GM13976 (cell line): ENCODE measurements around the gene FAM107B.

ENCODE experiments used
- DNase-seq: peaks from one replicate; pipeline ENCODE4 v3.0.0; 2012; ENCODE audit warnings: low spot score
- in situ Hi-C: fragments of 300-500 bp; cut with MboI; formaldehyde crosslinking; loops from one replicate; pipeline ENCODE4 v1.12.0; 2022; ENCODE audit warnings: low sequenced_read_pairs, mixed read lengths, inconsistent platforms; ENCODE audit not compliant: unreplicated experiment
- TF ChIP-seq, protein P1 (sequence below): IDR thresholded peaks from 2 replicates; pipeline ENCODE4 v1.5.1; 2012; ENCODE audit warnings: borderline replicate concordance, mild to moderate bottlenecking; ENCODE audit not compliant: insufficient read depth; ENCODE audit errors: extremely low read depth, missing control alignments, control extremely low read depth

Gene FAM107B

GRCh38 chr10:14587540-14588083, 187.1 kb downstream of the FAM107B start:
- in situ Hi-C loops: no loop called here
- TF ChIP-seq, protein P1, sequence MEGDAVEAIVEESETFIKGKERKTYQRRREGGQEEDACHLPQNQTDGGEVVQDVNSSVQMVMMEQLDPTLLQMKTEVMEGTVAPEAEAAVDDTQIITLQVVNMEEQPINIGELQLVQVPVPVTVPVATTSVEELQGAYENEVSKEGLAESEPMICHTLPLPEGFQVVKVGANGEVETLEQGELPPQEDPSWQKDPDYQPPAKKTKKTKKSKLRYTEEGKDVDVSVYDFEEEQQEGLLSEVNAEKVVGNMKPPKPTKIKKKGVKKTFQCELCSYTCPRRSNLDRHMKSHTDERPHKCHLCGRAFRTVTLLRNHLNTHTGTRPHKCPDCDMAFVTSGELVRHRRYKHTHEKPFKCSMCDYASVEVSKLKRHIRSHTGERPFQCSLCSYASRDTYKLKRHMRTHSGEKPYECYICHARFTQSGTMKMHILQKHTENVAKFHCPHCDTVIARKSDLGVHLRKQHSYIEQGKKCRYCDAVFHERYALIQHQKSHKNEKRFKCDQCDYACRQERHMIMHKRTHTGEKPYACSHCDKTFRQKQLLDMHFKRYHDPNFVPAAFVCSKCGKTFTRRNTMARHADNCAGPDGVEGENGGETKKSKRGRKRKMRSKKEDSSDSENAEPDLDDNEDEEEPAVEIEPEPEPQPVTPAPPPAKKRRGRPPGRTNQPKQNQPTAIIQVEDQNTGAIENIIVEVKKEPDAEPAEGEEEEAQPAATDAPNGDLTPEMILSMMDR: no peak
- DNase-seq: no peak

DNA sequence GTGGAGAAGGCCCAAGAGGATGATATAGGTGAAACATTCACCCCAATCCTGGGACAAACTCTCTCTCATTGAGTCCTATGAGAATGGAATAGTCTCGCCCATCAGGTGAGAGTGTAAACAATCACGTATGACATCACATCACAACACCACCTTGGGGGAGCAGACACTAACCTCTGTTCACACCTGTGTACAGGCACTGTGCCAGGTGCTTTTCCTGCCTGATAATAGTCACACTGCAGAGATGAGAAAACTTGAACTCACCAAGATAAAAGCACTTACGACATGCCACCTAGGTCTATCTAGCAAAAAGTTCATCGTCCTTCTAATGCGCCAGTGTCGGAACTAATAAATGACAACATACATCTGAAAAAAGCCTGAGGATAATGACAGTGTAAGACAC, 187.8 kb downstream of the FAM107B start:
- in situ Hi-C loops: no loop called here
- no peak for DNase-seq
- TF ChIP-seq, protein P1: no peak

DNA sequence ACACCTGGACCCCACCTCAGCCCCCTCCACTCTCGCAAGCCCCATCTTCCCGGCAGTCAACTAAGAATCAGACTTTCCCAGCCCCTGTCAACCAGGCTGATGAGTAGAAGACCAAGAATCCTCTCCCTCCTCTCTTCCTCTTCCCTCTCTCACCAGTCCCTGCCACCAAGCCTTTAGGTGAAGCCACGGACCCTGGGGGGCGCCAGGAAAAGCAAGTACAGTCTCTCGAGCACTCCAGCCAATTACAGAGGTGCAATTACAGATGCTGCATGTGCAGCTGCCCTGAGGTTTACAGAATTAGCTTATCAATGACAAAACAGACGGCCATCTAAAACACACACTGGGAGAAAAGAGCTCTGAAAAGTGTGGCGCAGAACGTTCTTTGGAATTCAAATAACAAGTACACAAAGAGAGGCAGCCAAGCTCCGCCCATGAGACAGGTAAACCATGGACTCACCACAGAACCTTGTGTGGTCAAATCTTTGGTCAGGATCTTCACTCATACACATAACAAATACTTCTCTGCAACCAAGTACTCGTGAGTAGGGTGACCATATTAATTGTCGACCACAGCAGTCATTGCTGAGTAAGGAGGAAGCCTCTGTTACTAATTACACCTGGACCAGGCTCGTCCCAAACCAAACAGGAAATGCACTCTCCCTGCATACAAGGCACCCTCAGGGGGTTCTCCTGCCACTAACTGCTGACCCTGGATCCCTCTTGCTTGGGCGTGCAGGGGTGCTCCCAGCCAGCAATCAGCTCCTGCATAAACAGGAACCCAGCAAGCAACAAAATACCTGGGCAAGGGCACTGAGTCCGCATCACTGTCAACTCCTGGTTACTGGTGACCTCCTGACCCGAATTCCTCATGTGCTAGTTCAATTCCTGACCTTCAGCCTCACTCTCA, 189.2 kb downstream of the FAM107B start:
- DNase-seq: no peak
- in situ Hi-C loops: no loop called here
- TF ChIP-seq, protein P1: no peak

DNA sequence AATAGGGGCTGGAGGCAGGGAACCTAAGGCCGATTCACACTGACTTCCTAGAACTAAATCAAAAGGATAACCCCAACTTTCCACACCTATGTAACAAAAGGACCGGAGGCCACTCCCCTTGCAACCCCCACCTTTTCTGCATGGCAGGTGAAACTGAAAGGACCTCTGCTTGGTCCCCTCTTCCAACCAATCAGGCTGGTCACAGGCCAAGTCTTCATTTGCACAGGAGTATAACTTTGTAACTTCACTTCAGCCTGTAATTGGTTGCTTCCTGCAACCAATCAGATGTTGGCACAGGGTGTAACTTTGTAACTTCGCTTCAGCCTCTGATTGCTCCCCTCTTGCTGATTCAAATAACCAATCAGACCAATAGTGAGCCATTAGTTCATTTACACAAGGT, 190.0 kb downstream of the FAM107B start:
- TF ChIP-seq, protein P1: no peak
- in situ Hi-C loops: no loop called here
- no peak for DNase-seq

DNA sequence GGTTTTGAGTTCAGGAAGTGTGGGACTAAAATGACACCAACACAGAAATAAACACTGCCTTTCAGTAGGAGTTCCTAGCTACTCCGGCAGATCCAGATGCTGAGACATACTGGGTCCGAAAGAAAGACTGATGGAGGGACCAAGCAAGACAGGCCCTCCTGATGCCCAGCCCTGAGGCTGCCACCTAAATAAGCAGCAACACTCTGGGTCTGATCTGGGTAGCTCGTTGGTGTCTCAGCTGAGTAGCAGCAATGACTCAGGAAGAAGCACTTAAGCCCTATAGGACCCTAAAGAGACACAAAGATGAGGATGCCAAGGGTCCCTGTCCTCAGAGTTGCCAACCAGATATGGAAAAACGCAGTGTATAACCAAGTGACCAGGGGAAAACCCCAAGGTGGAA, 190.7 kb downstream of the FAM107B start:
- TF ChIP-seq, protein P1: no peak
- in situ Hi-C loops: no loop called here
- DNase-seq: no peak

DNA sequence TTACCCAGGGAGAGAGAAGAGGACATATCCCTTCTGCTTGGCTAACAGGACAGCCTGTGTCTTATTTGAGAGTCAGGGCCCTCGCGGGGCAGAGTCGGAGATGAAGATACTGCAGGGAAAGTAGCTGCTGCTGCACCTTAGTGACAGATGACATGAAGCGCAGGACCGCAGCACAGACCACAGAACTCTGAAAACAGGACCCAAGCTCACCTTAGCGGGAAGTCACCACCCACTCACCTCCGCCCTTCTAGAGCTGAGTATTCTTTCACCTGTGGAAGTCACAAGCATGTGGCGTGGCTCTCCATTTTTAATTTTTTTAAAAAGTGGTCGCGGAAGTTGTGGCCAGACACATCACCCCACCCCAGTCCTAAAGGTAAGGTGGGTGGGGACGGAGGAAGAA, 191.4 kb downstream of the FAM107B start:
- TF ChIP-seq, protein P1: no peak
- peak; percentile 64 for DNase-seq
- in situ Hi-C loops: no loop called here
